HepG2 (cell line): ENCODE results near the gene SYNDIG1. TPM values are rescaled to one million over a fixed set of nuclear protein-coding genes. Genes with fewer than 3 reads are reported as not detected.

Experiments used
- ATAC-seq: fragments of 200-7000 bp; cut with Tn5 transposase; 3 replicates; pipeline ENCODE4 v1.9.1; 2020; ENCODE audit warnings: mild to moderate bottlenecking, moderate library complexity
- BruUV-seq: library from RNA; stranded (reverse); fragments of 400-500 nt; replicated peaks from 2 replicates; lab custom pipeline; 2021; lab: Mats Ljungman, UMichigan
- CTCF ChIA-PET: fragments of 300-600 bp; formaldehyde crosslinking; extraction: SDS; loops from one replicate; lab custom pipeline; 2021; ENCODE audit warnings: low total read pairs, inconsistent platforms, low intra/inter-chr PET ratio; lab: Yijun Ruan, JAX
- POLR2A ChIA-PET: fragments of 350-600 bp; sonication (Branson Sonifier 250); formaldehyde crosslinking; loops from one replicate; lab custom pipeline; 2020; ENCODE audit warnings: antibody characterized with exemption, inconsistent platforms; lab: Yijun Ruan, JAX
- DNase-seq: peaks from one replicate; pipeline ENCODE4 v3.0.0-alpha.2; 2015; ENCODE audit warnings: low spot score
- FAIRE-seq: peaks from 3 replicates; lab custom pipeline; 2011; peaks lifted over from hg19 to GRCh38; lab: Jason Lieb, UNC
- H2AFZ ChIP-seq: one replicate; pipeline ENCODE4 v1.6.1; 2011; ENCODE audit warnings: low read length, inconsistent platforms
- H3K27ac ChIP-seq: fragments of 300-600 bp; 3 replicates; pipeline ENCODE4 v1.8.0; 2011; ENCODE audit warnings: mixed run types, mild to moderate bottlenecking, mixed read lengths, low read length, inconsistent platforms; ENCODE audit not compliant: insufficient read depth; ENCODE audit errors: extremely low read length
- H3K27me3 ChIP-seq, 2 experiments: fragments of 200-600 bp in 1 of 2; 2 replicates in 1 of 2; 3 replicates in 1 of 2; pipeline versions ENCODE4 v1.6.0 to v1.8.0; 2011; ENCODE audit warnings: low read length in 2 of 2, mild to moderate bottlenecking in 2 of 2, moderate library complexity in 2 of 2, inconsistent platforms in 1 of 2; ENCODE audit not compliant: insufficient read depth in 2 of 2, control insufficient read depth in 1 of 2
- H3K36me3 ChIP-seq, 2 experiments: fragments of 200-600 bp in 1 of 2; replicated peaks in 1 of 2; 2 replicates in 1 of 2; 3 replicates in 1 of 2; pipeline versions ENCODE4 v1.5.1 to v1.8.0; 2011; ENCODE audit warnings: low read length in 2 of 2, inconsistent platforms in 1 of 2; ENCODE audit not compliant: insufficient read depth in 2 of 2, control insufficient read depth in 1 of 2
- H3K4me1 ChIP-seq: 2 replicates; pipeline ENCODE4 v1.5.1; 2012; ENCODE audit warnings: low read length, inconsistent platforms; ENCODE audit not compliant: insufficient read depth
- H3K4me2 ChIP-seq: 2 replicates; pipeline ENCODE4 v1.6.0; 2011; ENCODE audit warnings: low read depth, low read length, inconsistent platforms
- H3K4me3 ChIP-seq, 3 experiments: fragments of 200-600 bp in 1 of 3; sonication (generic), shearing (Covaris generic) in 1 of 3; replicated peaks in 1 of 3; 2 replicates each; pipeline ENCODE4 v1.5.1; 2011 to 2016; ENCODE audit warnings: low read length in 3 of 3, inconsistent platforms in 2 of 3, low read depth in 2 of 3, mild to moderate bottlenecking in 2 of 3, control low read depth in 1 of 3, mixed read lengths in 1 of 3; ENCODE audit not compliant: insufficient read depth in 1 of 3
- H3K79me2 ChIP-seq: one replicate; pipeline ENCODE4 v1.6.1; 2011; ENCODE audit warnings: low read length, inconsistent platforms; ENCODE audit not compliant: insufficient read depth
- H3K9ac ChIP-seq: 2 replicates; pipeline ENCODE4 v1.6.0; 2011; ENCODE audit warnings: mild to moderate bottlenecking, low read depth, low read length, inconsistent platforms; ENCODE audit not compliant: insufficient read depth
- H3K9me3 ChIP-seq: 2 replicates; pipeline ENCODE4 v1.5.1; 2012; ENCODE audit warnings: mild to moderate bottlenecking, low read length
- H4K20me1 ChIP-seq: 2 replicates; pipeline ENCODE4 v1.6.0; 2011; ENCODE audit warnings: inconsistent platforms, mild to moderate bottlenecking, low read length, moderate library complexity; ENCODE audit not compliant: insufficient read depth
- GZF1 ChIP-seq: sonication (generic); formaldehyde crosslinking; IDR thresholded peaks from 2 replicates; pipeline ENCODE4 v1.5.1; 2020; ENCODE audit warnings: mild to moderate bottlenecking, missing genetic modification reagents
- HNRNPK ChIP-seq: fragments of 200-400 bp; formaldehyde crosslinking; IDR thresholded peaks from 2 replicates; pipeline ENCODE4 v1.6.1; 2018; ENCODE audit warnings: low read length, low read depth, moderate library complexity, mild to moderate bottlenecking; ENCODE audit not compliant: poor library complexity, severe bottlenecking
- MATR3 ChIP-seq: sonication (generic); formaldehyde crosslinking; IDR thresholded peaks from 2 replicates; pipeline ENCODE4 v1.4.0; 2020; ENCODE audit warnings: missing genetic modification reagents
- NBN ChIP-seq: fragments of 450-650 bp; conservative IDR thresholded peaks from 2 replicates; pipeline ENCODE4 v1.6.1; 2017
- NPAS2 ChIP-seq: sonication (generic); formaldehyde crosslinking; IDR thresholded peaks from 2 replicates; pipeline ENCODE4 v1.8.0; 2022; ENCODE audit warnings: mild to moderate bottlenecking, missing genetic modification reagents, borderline replicate concordance
- SOX6 ChIP-seq, 2 experiments: fragments of 450-650 bp in 1 of 2; sonication (generic) in 1 of 2; formaldehyde crosslinking in 1 of 2; IDR thresholded peaks; 2 replicates each; pipeline versions ENCODE4 v1.4.0 to v1.6.1; 2017 to 2020; ENCODE audit warnings: antibody characterized with exemption in 1 of 2, mild to moderate bottlenecking in 1 of 2, missing genetic modification reagents in 1 of 2
- SRF ChIP-seq: IDR thresholded peaks from 2 replicates; pipeline ENCODE4 v1.6.1; 2011; ENCODE audit warnings: mild to moderate bottlenecking, low read depth, low read length, moderate library complexity
- ZBTB49 ChIP-seq: sonication (generic); formaldehyde crosslinking; IDR thresholded peaks from 2 replicates; pipeline ENCODE4 v1.4.0; 2020; ENCODE audit warnings: missing genetic modification reagents, borderline replicate concordance
- ZNF232 ChIP-seq: sonication (generic); formaldehyde crosslinking; IDR thresholded peaks from 2 replicates; pipeline ENCODE4 v1.4.0; 2020; ENCODE audit warnings: missing genetic modification reagents, borderline replicate concordance
- ZNF382 ChIP-seq: sonication (generic); formaldehyde crosslinking; IDR thresholded peaks from 2 replicates; pipeline ENCODE4 v1.5.0; 2020; ENCODE audit warnings: missing genetic modification reagents, mild to moderate bottlenecking, borderline replicate concordance
- ZNF607 ChIP-seq: sonication (generic); formaldehyde crosslinking; IDR thresholded peaks from 2 replicates; pipeline ENCODE4 v1.5.1; 2020; ENCODE audit warnings: missing genetic modification reagents, mild to moderate bottlenecking, borderline replicate concordance
- ZNF674 ChIP-seq: sonication (generic); formaldehyde crosslinking; IDR thresholded peaks from 2 replicates; pipeline ENCODE4 v1.5.0; 2020; ENCODE audit warnings: low read depth, mild to moderate bottlenecking, missing genetic modification reagents
- WGBS: methylation state at CpG from one replicate; pipeline ENCODE4 v1.1.6; 2017; ENCODE audit warnings: low lambda C conversion rate; 5-methylcytosine and 5-hydroxymethylcytosine counted together
- in situ Hi-C: cut with HindIII; loops from 2 replicates; pipeline ENCODE4 v1.10.0; 2017; ENCODE audit warnings: low pct_unique_long_range_greater_than_20kb; ENCODE audit not compliant: extremely low pct_ligation_motif_present
- intact Hi-C: fragments of 100-400 bp; cut with micrococcal nuclease; formaldehyde crosslinking; loops from one replicate; pipeline ENCODE4 v1.10.0; 2022; ENCODE audit not compliant: unreplicated experiment
- polyA plus RNA-seq, 8 experiments: library from polyadenylated mRNA; depleted of rRNA in 3 of 8; stranded (reverse) in 7 of 8; unstranded in 1 of 8; fragments of >200 nt; fragmentation: Illumina TruSeq in 4 of 8; extraction: Trizol in 4 of 8; gene quantifications; 2 replicates each; pipeline versions ENCODE4 v1.2.1 to v1.2.3, GENCODE V29; 2011 to 2016; ENCODE audit warnings: low read depth in 4 of 8, missing spikeins in 1 of 8, mixed read lengths in 1 of 8; ENCODE audit not compliant: insufficient read depth in 1 of 8
- total RNA-seq, 5 experiments: library from RNA; depleted of rRNA; stranded (reverse); fragments of >200 nt; fragmentation: Illumina TruSeq; extraction: Trizol; gene quantifications; 2 replicates each; pipeline ENCODE4 v1.2.3, GENCODE V29; 2016; ENCODE audit warnings: low read depth in 1 of 5
- TF ChIP-seq, protein P1 (sequence below): sonication (generic); formaldehyde crosslinking; IDR thresholded peaks from 2 replicates; pipeline ENCODE4 v1.9.0; 2021; ENCODE audit warnings: missing genetic modification reagents, borderline replicate concordance
- TF ChIP-seq, protein P2 (sequence below): sonication (generic); formaldehyde crosslinking; IDR thresholded peaks from 2 replicates; pipeline ENCODE4 v1.5.1; 2020; ENCODE audit warnings: mild to moderate bottlenecking, missing genetic modification reagents

Gene SYNDIG1
- total and polyA plus RNA-seq, 2 of the 13 experiments (the other 11 are each of a cell fraction or from before 2014, with no cell fraction given) = not detected

GRCh38 chr20:24686156-24686555 is 216.7 kb downstream of the SYNDIG1 start:
- 56% methylated on average over 7 of the region's 7 CpGs for WGBS
- in situ Hi-C loops (no loop called here), intact Hi-C loops (no loop called here)
- FAIRE-seq = no peak
- ATAC-seq = no peak
- no peak overlapping the region for H2AFZ ChIP-seq
- H3K4me2 ChIP-seq = no peak overlapping the region
- no TSS peak for BruUV-seq
- H3K4me1 ChIP-seq = no peaks in the 10 kb centered on the region
- H3K9ac ChIP-seq = no peak overlapping the region
- no peak for DNase-seq
- H3K27me3 ChIP-seq = peaks cover 0 to 3% of the 10 kb centered on the region in 2 experiments; a peak in 1 of 5 replicates
- no peak overlapping the region for H3K27ac ChIP-seq
- peaks cover 6% of the 10 kb centered on the region; the same call in 1 of the 2 replicates for H3K9me3 ChIP-seq
- H3K79me2 ChIP-seq = no peaks in the 10 kb centered on the region
- ChIA-PET POLR2A (no interaction called here), CTCF (no interaction called here)
- no peaks in the 10 kb centered on the region for H4K20me1 ChIP-seq
- no peaks in the 10 kb centered on the region for H3K36me3 ChIP-seq
- no peak overlapping the region for H3K4me3 ChIP-seq
- TF ChIP-seq ZNF607 (CRISPR knock-in tag) (no peak), ZBTB49 (CRISPR knock-in tag) (no peak), NPAS2 (CRISPR knock-in tag) (no peak), SOX6 (IDR thresholded peaks at IDR 0.05) (no peak), SOX6 (CRISPR knock-in tag; IDR thresholded peaks at IDR 0.05) (no peak), HNRNPK (no peak), ZNF232 (no peak), ZNF382 (CRISPR knock-in tag) (no peak), GZF1 (no peak), NBN (no peak), SRF (no peak), MATR3 (no peak), ZNF674 (CRISPR knock-in tag) (no peak)
- TF ChIP-seq, protein P1, sequence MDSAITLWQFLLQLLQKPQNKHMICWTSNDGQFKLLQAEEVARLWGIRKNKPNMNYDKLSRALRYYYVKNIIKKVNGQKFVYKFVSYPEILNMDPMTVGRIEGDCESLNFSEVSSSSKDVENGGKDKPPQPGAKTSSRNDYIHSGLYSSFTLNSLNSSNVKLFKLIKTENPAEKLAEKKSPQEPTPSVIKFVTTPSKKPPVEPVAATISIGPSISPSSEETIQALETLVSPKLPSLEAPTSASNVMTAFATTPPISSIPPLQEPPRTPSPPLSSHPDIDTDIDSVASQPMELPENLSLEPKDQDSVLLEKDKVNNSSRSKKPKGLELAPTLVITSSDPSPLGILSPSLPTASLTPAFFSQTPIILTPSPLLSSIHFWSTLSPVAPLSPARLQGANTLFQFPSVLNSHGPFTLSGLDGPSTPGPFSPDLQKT (CRISPR knock-in tag) = no peak
- TF ChIP-seq, protein P2, sequence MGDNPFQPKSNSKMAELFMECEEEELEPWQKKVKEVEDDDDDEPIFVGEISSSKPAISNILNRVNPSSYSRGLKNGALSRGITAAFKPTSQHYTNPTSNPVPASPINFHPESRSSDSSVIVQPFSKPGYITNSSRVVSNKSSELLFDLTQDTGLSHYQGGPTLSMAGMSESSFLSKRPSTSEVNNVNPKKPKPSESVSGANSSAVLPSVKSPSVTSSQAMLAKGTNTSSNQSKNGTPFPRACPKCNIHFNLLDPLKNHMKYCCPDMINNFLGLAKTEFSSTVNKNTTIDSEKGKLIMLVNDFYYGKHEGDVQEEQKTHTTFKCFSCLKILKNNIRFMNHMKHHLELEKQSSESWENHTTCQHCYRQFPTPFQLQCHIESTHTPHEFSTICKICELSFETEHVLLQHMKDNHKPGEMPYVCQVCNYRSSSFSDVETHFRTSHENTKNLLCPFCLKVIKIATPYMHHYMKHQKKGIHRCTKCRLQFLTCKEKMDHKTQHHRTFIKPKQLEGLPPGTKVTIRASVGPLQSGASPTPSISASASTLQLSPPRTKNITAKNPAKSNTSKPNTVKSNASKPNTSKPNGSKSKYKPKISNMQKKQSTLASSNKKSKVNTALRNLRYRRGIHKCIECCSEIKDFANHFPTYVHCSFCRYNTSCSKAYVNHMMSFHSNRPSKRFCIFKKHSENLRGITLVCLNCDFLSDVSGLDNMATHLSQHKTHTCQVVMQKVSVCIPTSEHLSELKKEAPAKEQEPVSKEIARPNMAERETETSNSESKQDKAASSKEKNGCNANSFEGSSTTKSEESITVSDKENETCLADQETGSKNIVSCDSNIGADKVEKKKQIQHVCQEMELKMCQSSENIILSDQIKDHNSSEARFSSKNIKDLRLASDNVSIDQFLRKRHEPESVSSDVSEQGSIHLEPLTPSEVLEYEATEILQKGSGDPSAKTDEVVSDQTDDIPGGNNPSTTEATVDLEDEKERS (CRISPR knock-in tag) = no peak
